Measurements from ENCODE around the gene UVRAG. TPM values are rescaled to one million over a fixed set of nuclear protein-coding genes. Genes with fewer than 3 reads are reported as not detected.

UVRAG gene
- total RNA-seq, 3 donors from 2014 or later (not counting 1 experiment from before 2014, with no cell fraction given) = 39.9 to 52.5 (median 41.4) TPM

GRCh38 chr11:76086743-76087635, 272.0 kb downstream of the UVRAG start:
- Mint-ChIP-seq H3K4me3 (no peak overlapping the region), H3K27ac (no peak overlapping the region), H3K9me3 (peaks cover 2 to 6% of the 10 kb centered on the region in 2 donors), H3K36me3 (peaks cover 16% of the 10 kb centered on the region), H3K27me3 (ENCODE audit: low read depth in 2 of 2) (no peaks in the 10 kb centered on the region), H3K4me1 (peaks cover 0 to 17% of the 10 kb centered on the region in 2 donors)
- Histone ChIP-seq H3K27ac (ENCODE audit: low read length) (no peak overlapping the region), H3K36me3 (ENCODE audit: control insufficient read depth, insufficient read depth, low read length) (no peaks in the 10 kb centered on the region), H3K27me3 (ENCODE audit: control insufficient read depth, insufficient read depth, low read length) (no peaks in the 10 kb centered on the region), H3K9me3 (ENCODE audit: control insufficient read depth, insufficient read depth, low read length) (no peaks in the 10 kb centered on the region), H3K4me1 (ENCODE audit: control insufficient read depth, insufficient read depth, low read length) (no peaks in the 10 kb centered on the region), H3K4me3 (ENCODE audit: low read length) (no peak overlapping the region)
- intact Hi-C loops (cut with micrococcal nuclease) = no loop called here
- no peak for DNase-seq
- 100% methylated on average over 3 of the region's 6 CpGs for WGBS (ENCODE audit: insufficient coverage)
- ATAC-seq = no peak
- TF ChIP-seq, protein P1, sequence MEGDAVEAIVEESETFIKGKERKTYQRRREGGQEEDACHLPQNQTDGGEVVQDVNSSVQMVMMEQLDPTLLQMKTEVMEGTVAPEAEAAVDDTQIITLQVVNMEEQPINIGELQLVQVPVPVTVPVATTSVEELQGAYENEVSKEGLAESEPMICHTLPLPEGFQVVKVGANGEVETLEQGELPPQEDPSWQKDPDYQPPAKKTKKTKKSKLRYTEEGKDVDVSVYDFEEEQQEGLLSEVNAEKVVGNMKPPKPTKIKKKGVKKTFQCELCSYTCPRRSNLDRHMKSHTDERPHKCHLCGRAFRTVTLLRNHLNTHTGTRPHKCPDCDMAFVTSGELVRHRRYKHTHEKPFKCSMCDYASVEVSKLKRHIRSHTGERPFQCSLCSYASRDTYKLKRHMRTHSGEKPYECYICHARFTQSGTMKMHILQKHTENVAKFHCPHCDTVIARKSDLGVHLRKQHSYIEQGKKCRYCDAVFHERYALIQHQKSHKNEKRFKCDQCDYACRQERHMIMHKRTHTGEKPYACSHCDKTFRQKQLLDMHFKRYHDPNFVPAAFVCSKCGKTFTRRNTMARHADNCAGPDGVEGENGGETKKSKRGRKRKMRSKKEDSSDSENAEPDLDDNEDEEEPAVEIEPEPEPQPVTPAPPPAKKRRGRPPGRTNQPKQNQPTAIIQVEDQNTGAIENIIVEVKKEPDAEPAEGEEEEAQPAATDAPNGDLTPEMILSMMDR (IDR thresholded peaks at IDR 0.05) = no peak

- Histone ChIP-seq H3K9me3 (ENCODE audit: control insufficient read depth, insufficient read depth, low read length) (no peaks in the 10 kb centered on the region), H3K36me3 (ENCODE audit: control insufficient read depth, insufficient read depth, low read length) (no peaks in the 10 kb centered on the region), H3K27ac (ENCODE audit: low read length) (no peak overlapping the region), H3K4me1 (ENCODE audit: control insufficient read depth, insufficient read depth, low read length) (no peaks in the 10 kb centered on the region), H3K4me3 (ENCODE audit: low read length) (no peak overlapping the region), H3K27me3 (ENCODE audit: control insufficient read depth, insufficient read depth, low read length) (no peaks in the 10 kb centered on the region)
- H3K9me3 Mint-ChIP-seq = peaks cover 2 to 6% of the 10 kb centered on the region in 2 donors
- peaks cover 16% of the 10 kb centered on the region for H3K36me3 Mint-ChIP-seq
- DNase-seq (no peak), ATAC-seq (no peak)
- no peak overlapping the region for H3K27ac Mint-ChIP-seq
- WGBS (ENCODE audit: insufficient coverage) = 95% methylated on average over 6 of the region's 6 CpGs
- TF ChIP-seq, protein P1 (IDR thresholded peaks at IDR 0.05) = no peak
- peaks cover 0 to 17% of the 10 kb centered on the region in 2 donors for H3K4me1 Mint-ChIP-seq
- intact Hi-C loops (cut with micrococcal nuclease) = no loop called here
- H3K27me3 Mint-ChIP-seq (ENCODE audit: low read depth in 2 of 2) = no peaks in the 10 kb centered on the region
- H3K4me3 Mint-ChIP-seq = no peak overlapping the region
These were observed 272.7 kb downstream of the UVRAG start for GRCh38 chr11:76087749-76088148.

DNA sequence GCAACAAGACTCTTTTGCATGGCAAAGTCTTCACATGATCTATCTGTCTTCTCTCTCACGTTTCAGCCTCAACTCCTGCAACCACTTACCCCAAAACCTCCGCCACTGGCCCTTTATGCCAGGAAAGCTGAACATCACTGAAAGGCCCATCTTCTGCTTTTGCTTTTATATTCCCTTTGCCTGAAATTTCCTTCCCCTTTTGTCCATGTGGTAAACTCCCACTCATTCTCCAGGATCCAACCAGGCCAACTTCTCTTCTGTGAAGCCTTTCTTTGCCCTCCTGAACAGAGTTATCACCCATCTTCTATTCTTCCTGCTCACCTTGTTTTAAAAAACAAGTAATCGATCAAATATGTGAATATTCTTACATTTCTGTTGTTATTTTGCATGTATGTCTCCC, 273.5 kb downstream of the UVRAG start:
- Mint-ChIP-seq H3K9me3 (peaks cover 2 to 6% of the 10 kb centered on the region in 2 donors), H3K27ac (no peak overlapping the region), H3K4me1 (peaks cover 0 to 21% of the 10 kb centered on the region in 2 donors), H3K36me3 (peaks cover 16% of the 10 kb centered on the region), H3K4me3 (no peak overlapping the region), H3K27me3 (ENCODE audit: low read depth in 2 of 2) (no peaks in the 10 kb centered on the region)
- Histone ChIP-seq H3K27ac (ENCODE audit: low read length) (no peak overlapping the region), H3K4me1 (ENCODE audit: control insufficient read depth, insufficient read depth, low read length) (no peaks in the 10 kb centered on the region), H3K9me3 (ENCODE audit: control insufficient read depth, insufficient read depth, low read length) (no peaks in the 10 kb centered on the region), H3K27me3 (ENCODE audit: control insufficient read depth, insufficient read depth, low read length) (no peaks in the 10 kb centered on the region), H3K36me3 (ENCODE audit: control insufficient read depth, insufficient read depth, low read length) (no peaks in the 10 kb centered on the region), H3K4me3 (ENCODE audit: low read length) (no peak overlapping the region)
- TF ChIP-seq, protein P1 (IDR thresholded peaks at IDR 0.05) = no peak
- 83% methylated on average over 2 of the region's 3 CpGs for WGBS (ENCODE audit: insufficient coverage)
- DNase-seq = no peak
- intact Hi-C loops (cut with micrococcal nuclease) = no loop called here
- ATAC-seq = no peak

Measured in natural killer cell (primary cell).